HG02884 (cell line): ENCODE measurements around the gene ZNF689.
A peak's percentile ranks its signal among the peaks of the same experiment; 100 is the strongest.
"Not testable (repeated sequence)": the region's sequence is repeated elsewhere in the genome, so short reads cannot be mapped to it uniquely, and the experiment has no call there.

Experiments used
- ATAC-seq: cut with Tn5 transposase; IDR thresholded peaks from one replicate; pipeline ENCODE4 v1.9.1; 2021; ENCODE audit warnings: mild to moderate bottlenecking, moderate library complexity; ENCODE audit not compliant: unreplicated experiment

ZNF689 gene

GRCh38 chr16:30637139-30637538 lies 26.9 kb upstream of the ZNF689 start:
- ATAC-seq: not testable (repeated sequence)

GRCh38 chr16:30636599-30636998 lies 26.4 kb upstream of the ZNF689 start:
- no peak for ATAC-seq

- ATAC-seq: no peak
These were observed 23.3 kb upstream of the ZNF689 start for GRCh38 chr16:30633526-30633925.

- ATAC-seq: not testable (repeated sequence)
These were observed 22.3 kb upstream of the ZNF689 start for GRCh38 chr16:30632454-30632853.

- no peak for ATAC-seq
These were observed 18.7 kb upstream of the ZNF689 start for GRCh38 chr16:30628628-30629540.

- ATAC-seq: no peak
These were observed 16.0 kb upstream of the ZNF689 start for GRCh38 chr16:30626236-30626635.

GRCh38 chr16:30623536-30624283 lies 13.5 kb upstream of the ZNF689 start:
- no peak for ATAC-seq

- no peak for ATAC-seq
These were observed 12.4 kb upstream of the ZNF689 start for GRCh38 chr16:30622455-30623032.

- no peak for ATAC-seq
These were observed 11.6 kb upstream of the ZNF689 start for GRCh38 chr16:30621765-30622164.

- ATAC-seq: no peak
These were observed 10.0 kb upstream of the ZNF689 start for GRCh38 chr16:30620169-30620568.

GRCh38 chr16:30619638-30620037 lies 9.4 kb upstream of the ZNF689 start:
- ATAC-seq: no peak

GRCh38 chr16:30619202-30619601 lies 9.0 kb upstream of the ZNF689 start:
- no peak for ATAC-seq

GRCh38 chr16:30615358-30616091 lies 5.3 kb upstream of the ZNF689 start:
- ATAC-seq: no peak

GRCh38 chr16:30609002-30609925 lies 925 bp downstream of the ZNF689 start:
- ATAC-seq: peak; percentile 11

GRCh38 chr16:30606004-30606403 lies 4.2 kb downstream of the ZNF689 start:
- no peak for ATAC-seq

GRCh38 chr16:30605158-30605557 lies 5.0 kb downstream of the ZNF689 start:
- no peak for ATAC-seq

- ATAC-seq: no peak
These were observed 5.8 kb downstream of the ZNF689 start for GRCh38 chr16:30604316-30604947.

- ATAC-seq: no peak
These were observed 6.3 kb downstream of the ZNF689 start for GRCh38 chr16:30603945-30604315.

- no peak for ATAC-seq
These were observed 7.4 kb downstream of the ZNF689 start for GRCh38 chr16:30602616-30603277.
